Measurements from ENCODE around the gene TSC22D4.

DNA sequence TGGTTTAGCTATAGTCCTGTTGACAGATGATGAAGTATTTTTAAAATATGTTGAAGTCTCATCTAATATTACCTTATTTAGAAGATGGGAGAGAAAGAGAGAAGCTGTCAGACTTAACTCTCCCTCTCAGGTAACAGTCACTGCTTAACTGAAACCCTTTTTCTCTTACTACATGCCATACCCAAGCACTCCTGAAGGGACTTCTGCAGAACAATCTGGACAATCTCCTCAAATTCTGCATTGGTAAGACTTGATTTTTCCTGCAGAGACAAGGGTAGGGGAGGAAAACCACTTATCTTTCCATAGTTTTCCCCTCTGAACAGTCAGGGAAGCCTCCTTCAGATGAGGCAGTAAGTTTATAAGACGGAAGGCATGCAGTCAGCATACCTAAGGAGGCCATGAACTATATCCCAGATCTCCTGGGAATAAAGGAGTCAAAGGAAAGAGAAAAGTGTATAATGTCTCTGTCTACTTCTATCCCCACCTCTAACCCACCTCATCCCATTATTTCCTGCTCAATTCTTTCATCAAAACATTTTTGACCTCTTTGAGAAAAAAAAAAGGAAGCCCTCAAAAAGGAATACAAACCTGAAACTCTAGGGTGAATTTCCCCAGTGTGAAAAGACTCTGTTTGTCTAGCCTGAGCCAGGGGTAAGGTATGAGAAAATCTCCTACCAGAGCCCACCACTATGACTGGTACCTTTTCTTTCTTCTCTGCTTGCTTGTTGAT is 59.9 kb downstream of the TSC22D4 start:
- TF ChIP-seq ZNF274 (IDR thresholded peaks at IDR 0.05; ENCODE audit: low read depth, low read length) (no peak), YY1 (IDR thresholded peaks at IDR 0.05; ENCODE audit: insufficient read depth, insufficient read length) (no peak), SUZ12 (IDR thresholded peaks at IDR 0.05; ENCODE audit: extremely low read depth, insufficient read depth, insufficient read length) (no peak)
